ENCODE data around the gene ZNF837.
"Not testable (repeated sequence)": the region's sequence is repeated elsewhere in the genome, so short reads cannot be mapped to it uniquely, and the experiment has no call there.

The ZNF837 gene

GRCh38 chr19:58409010-58409790 lies 28.4 kb upstream of the ZNF837 start:
- peak; percentile 66 for DNase-seq
- H3K4me3 ChIP-seq (ENCODE audit: low read depth, low read length): peak overlapping the region; percentile 95
- H3K36me3 ChIP-seq: peaks cover 3% of the 10 kb centered on the region; the same call in 1 of the 2 replicates
- TF ChIP-seq CTCF (IDR thresholded peaks at IDR 0.05; ENCODE audit: low read depth, low read length): no peak
- H3K4me1 ChIP-seq: no peaks in the 10 kb centered on the region; the same call in 1 of the 2 replicates
- H3K9me3 ChIP-seq: no peaks in the 10 kb centered on the region
- no peaks in the 10 kb centered on the region for H3K27me3 ChIP-seq

GRCh38 chr19:58408152-58409009 lies 27.6 kb upstream of the ZNF837 start, which contains the start of gene ZNF584:
Gene ZNF584 (plus strand): TSS chr19:58408649. CDS start chr19:58409148, 499 bp downstream.
- peak within 1 kb of the TSS; percentile 95 for H3K4me3 ChIP-seq (ENCODE audit: low read depth, low read length)
- peak; percentile 97 for DNase-seq
- H3K36me3 ChIP-seq: peaks cover 3% of the 10 kb centered on the region; the same call in 1 of the 2 replicates
- no peaks in the 10 kb centered on the region for H3K27me3 ChIP-seq
- no peaks in the 10 kb centered on the region; the same call in 1 of the 2 replicates for H3K4me1 ChIP-seq
- no peak for TF ChIP-seq CTCF (IDR thresholded peaks at IDR 0.05; ENCODE audit: low read depth, low read length)
- H3K9me3 ChIP-seq: no peaks in the 10 kb centered on the region

- TF ChIP-seq CTCF (IDR thresholded peaks at IDR 0.05; ENCODE audit: low read depth, low read length): no peak
- DNase-seq: no peak
- Histone ChIP-seq H3K4me1 (peaks cover 3% of the 10 kb centered on the region; the same call in 1 of the 2 replicates), H3K36me3 (peaks cover 3% of the 10 kb centered on the region; the same call in 1 of the 2 replicates), H3K27me3 (no peaks in the 10 kb centered on the region), H3K9me3 (no peaks in the 10 kb centered on the region), H3K4me3 (ENCODE audit: low read depth, low read length) (peak overlapping the region; percentile 95)
Measured at GRCh38 chr19:58407658-58408151, 26.9 kb upstream of the ZNF837 start.

GRCh38 chr19:58406818-58407657 lies 26.2 kb upstream of the ZNF837 start:
- DNase-seq: no peak

GRCh38 chr19:58403920-58404478 lies 23.2 kb upstream of the ZNF837 start:
- not testable (repeated sequence) for H3K4me1 ChIP-seq; H3K9me3 ChIP-seq; H3K27me3 ChIP-seq; DNase-seq; H3K4me3 ChIP-seq (ENCODE audit: low read depth, low read length); H3K36me3 ChIP-seq

More at GRCh38 chr19:58406818-58407657, 26.2 kb upstream of the ZNF837 start:
- H3K4me3 ChIP-seq (ENCODE audit: low read depth, low read length): peak overlapping the region; percentile 95
- no peaks in the 10 kb centered on the region for H3K27me3 ChIP-seq
- H3K9me3 ChIP-seq: no peaks in the 10 kb centered on the region
- no peaks in the 10 kb centered on the region; the same call in 1 of the 2 replicates for H3K36me3 ChIP-seq
- H3K4me1 ChIP-seq: peaks cover 3% of the 10 kb centered on the region; the same call in 1 of the 2 replicates
- TF ChIP-seq CTCF (IDR thresholded peaks at IDR 0.05; ENCODE audit: low read depth, low read length): peak; percentile 45
